HepG2 (cell line): ENCODE results near the gene CDV3. TPM values are rescaled to one million over a fixed set of nuclear protein-coding genes. Genes with fewer than 3 reads are reported as not detected.

ENCODE experiments used
- ATAC-seq: fragments of 200-7000 bp; cut with Tn5 transposase; 3 replicates; pipeline ENCODE4 v1.9.1; 2020; ENCODE audit warnings: mild to moderate bottlenecking, moderate library complexity
- BruUV-seq: library from RNA; stranded (reverse); fragments of 400-500 nt; replicated peaks from 2 replicates; lab custom pipeline; 2021; lab: Mats Ljungman, UMichigan
- CTCF ChIA-PET: fragments of 300-600 bp; formaldehyde crosslinking; extraction: SDS; loops from one replicate; lab custom pipeline; 2021; ENCODE audit warnings: low total read pairs, inconsistent platforms, low intra/inter-chr PET ratio; lab: Yijun Ruan, JAX
- POLR2A ChIA-PET: fragments of 350-600 bp; sonication (Branson Sonifier 250); formaldehyde crosslinking; loops from one replicate; lab custom pipeline; 2020; ENCODE audit warnings: antibody characterized with exemption, inconsistent platforms; lab: Yijun Ruan, JAX
- DNase-seq: peaks from one replicate; pipeline ENCODE4 v3.0.0-alpha.2; 2015; ENCODE audit warnings: low spot score
- FAIRE-seq: peaks from 3 replicates; lab custom pipeline; 2011; peaks lifted over from hg19 to GRCh38; lab: Jason Lieb, UNC
- H2AFZ ChIP-seq: one replicate; pipeline ENCODE4 v1.6.1; 2011; ENCODE audit warnings: low read length, inconsistent platforms
- H3K27ac ChIP-seq: fragments of 300-600 bp; 3 replicates; pipeline ENCODE4 v1.8.0; 2011; ENCODE audit warnings: mixed run types, mild to moderate bottlenecking, mixed read lengths, low read length, inconsistent platforms; ENCODE audit not compliant: insufficient read depth; ENCODE audit errors: extremely low read length
- H3K27me3 ChIP-seq, 2 experiments: fragments of 200-600 bp in 1 of 2; 2 replicates in 1 of 2; 3 replicates in 1 of 2; pipeline versions ENCODE4 v1.6.0 to v1.8.0; 2011; ENCODE audit warnings: low read length in 2 of 2, mild to moderate bottlenecking in 2 of 2, moderate library complexity in 2 of 2, inconsistent platforms in 1 of 2; ENCODE audit not compliant: insufficient read depth in 2 of 2, control insufficient read depth in 1 of 2
- H3K36me3 ChIP-seq, 2 experiments: fragments of 200-600 bp in 1 of 2; replicated peaks in 1 of 2; 2 replicates in 1 of 2; 3 replicates in 1 of 2; pipeline versions ENCODE4 v1.5.1 to v1.8.0; 2011; ENCODE audit warnings: low read length in 2 of 2, inconsistent platforms in 1 of 2; ENCODE audit not compliant: insufficient read depth in 2 of 2, control insufficient read depth in 1 of 2
- H3K4me1 ChIP-seq: 2 replicates; pipeline ENCODE4 v1.5.1; 2012; ENCODE audit warnings: low read length, inconsistent platforms; ENCODE audit not compliant: insufficient read depth
- H3K4me2 ChIP-seq: 2 replicates; pipeline ENCODE4 v1.6.0; 2011; ENCODE audit warnings: low read depth, low read length, inconsistent platforms
- H3K4me3 ChIP-seq, 3 experiments: fragments of 200-600 bp in 1 of 3; sonication (generic), shearing (Covaris generic) in 1 of 3; replicated peaks in 1 of 3; 2 replicates each; pipeline ENCODE4 v1.5.1; 2011 to 2016; ENCODE audit warnings: low read length in 3 of 3, inconsistent platforms in 2 of 3, low read depth in 2 of 3, mild to moderate bottlenecking in 2 of 3, control low read depth in 1 of 3, mixed read lengths in 1 of 3; ENCODE audit not compliant: insufficient read depth in 1 of 3
- H3K79me2 ChIP-seq: one replicate; pipeline ENCODE4 v1.6.1; 2011; ENCODE audit warnings: low read length, inconsistent platforms; ENCODE audit not compliant: insufficient read depth
- H3K9ac ChIP-seq: 2 replicates; pipeline ENCODE4 v1.6.0; 2011; ENCODE audit warnings: mild to moderate bottlenecking, low read depth, low read length, inconsistent platforms; ENCODE audit not compliant: insufficient read depth
- H3K9me3 ChIP-seq: 2 replicates; pipeline ENCODE4 v1.5.1; 2012; ENCODE audit warnings: mild to moderate bottlenecking, low read length
- H4K20me1 ChIP-seq: 2 replicates; pipeline ENCODE4 v1.6.0; 2011; ENCODE audit warnings: inconsistent platforms, mild to moderate bottlenecking, low read length, moderate library complexity; ENCODE audit not compliant: insufficient read depth
- AGO1 ChIP-seq: fragments of 200-400 bp; formaldehyde crosslinking; IDR thresholded peaks from 2 replicates; pipeline ENCODE4 v1.6.1; 2017; ENCODE audit warnings: mild to moderate bottlenecking, low read depth, low read length, moderate library complexity; ENCODE audit not compliant: poor library complexity, severe bottlenecking
- ATRX ChIP-seq: sonication (generic); formaldehyde crosslinking; IDR thresholded peaks from 2 replicates; pipeline ENCODE4 v1.4.0; 2020; ENCODE audit warnings: missing genetic modification reagents, borderline replicate concordance
- HBP1 ChIP-seq: IDR thresholded peaks from 2 replicates; pipeline ENCODE4 v1.6.1; 2016; ENCODE audit warnings: low read depth, control low read depth
- HOXA9 ChIP-seq: sonication (generic); formaldehyde crosslinking; IDR thresholded peaks from 2 replicates; pipeline ENCODE4 v1.8.1; 2022; ENCODE audit warnings: missing genetic modification reagents, mild to moderate bottlenecking, moderate library complexity, borderline replicate concordance
- SMC3 ChIP-seq: IDR thresholded peaks from 2 replicates; pipeline ENCODE4 v1.6.1; 2011; ENCODE audit warnings: low read length, improper control_type of control experiment
- WIZ ChIP-seq: sonication (generic); formaldehyde crosslinking; IDR thresholded peaks from 2 replicates; pipeline ENCODE4 v1.5.1; 2020; ENCODE audit warnings: mild to moderate bottlenecking, missing genetic modification reagents
- ZIK1 ChIP-seq: sonication (generic); formaldehyde crosslinking; IDR thresholded peaks from 2 replicates; pipeline ENCODE4 v1.5.0; 2020; ENCODE audit warnings: mild to moderate bottlenecking, low read depth, missing genetic modification reagents, borderline replicate concordance
- ZNF121 ChIP-seq: sonication (generic); formaldehyde crosslinking; IDR thresholded peaks from 2 replicates; pipeline ENCODE4 v1.5.0; 2020; ENCODE audit warnings: mild to moderate bottlenecking, missing genetic modification reagents
- ZNF354B ChIP-seq: sonication (generic); formaldehyde crosslinking; IDR thresholded peaks from 2 replicates; pipeline ENCODE4 v1.8.0; 2022; ENCODE audit warnings: mild to moderate bottlenecking, missing genetic modification reagents
- ZNF362 ChIP-seq: sonication (generic); formaldehyde crosslinking; IDR thresholded peaks from 2 replicates; pipeline ENCODE4 v1.4.0; 2020; ENCODE audit warnings: missing genetic modification reagents, mild to moderate bottlenecking, borderline replicate concordance
- WGBS: methylation state at CpG from one replicate; pipeline ENCODE4 v1.1.6; 2017; ENCODE audit warnings: low lambda C conversion rate; 5-methylcytosine and 5-hydroxymethylcytosine counted together
- in situ Hi-C: cut with HindIII; loops from 2 replicates; pipeline ENCODE4 v1.10.0; 2017; ENCODE audit warnings: low pct_unique_long_range_greater_than_20kb; ENCODE audit not compliant: extremely low pct_ligation_motif_present
- intact Hi-C: fragments of 100-400 bp; cut with micrococcal nuclease; formaldehyde crosslinking; loops from one replicate; pipeline ENCODE4 v1.10.0; 2022; ENCODE audit not compliant: unreplicated experiment
- polyA plus RNA-seq, 8 experiments: library from polyadenylated mRNA; depleted of rRNA in 3 of 8; stranded (reverse) in 7 of 8; unstranded in 1 of 8; fragments of >200 nt; fragmentation: Illumina TruSeq in 4 of 8; extraction: Trizol in 4 of 8; gene quantifications; 2 replicates each; pipeline versions ENCODE4 v1.2.1 to v1.2.3, GENCODE V29; 2011 to 2016; ENCODE audit warnings: low read depth in 4 of 8, missing spikeins in 1 of 8, mixed read lengths in 1 of 8; ENCODE audit not compliant: insufficient read depth in 1 of 8
- total RNA-seq, 5 experiments: library from RNA; depleted of rRNA; stranded (reverse); fragments of >200 nt; fragmentation: Illumina TruSeq; extraction: Trizol; gene quantifications; 2 replicates each; pipeline ENCODE4 v1.2.3, GENCODE V29; 2016; ENCODE audit warnings: low read depth in 1 of 5

Gene CDV3
- total and polyA plus RNA-seq, 2 of the 13 experiments (the other 11 are each of a cell fraction or from before 2014, with no cell fraction given) = 46.6 to 145 TPM

- CTCF ChIA-PET = no interaction called here
- in situ Hi-C loops = no loop called here
- ATAC-seq = peak; percentile 33
Measured at GRCh38 chr3:133591271-133591742, 17.8 kb downstream of the CDV3 start.

GRCh38 chr3:133592843-133593242 is 19.4 kb downstream of the CDV3 start:
- Histone ChIP-seq H4K20me1 (0 out of 2 replicates have a peak, but pooled peaks cover 3% of the 10 kb centered on the region), H3K4me1 (no peaks in the 10 kb centered on the region), H3K27ac (no peak overlapping the region), H3K79me2 (no peaks in the 10 kb centered on the region), H3K4me3 (no peak overlapping the region), H3K36me3 (peaks cover 1 to 7% of the 10 kb centered on the region in 2 experiments; a peak in 4 of 5 replicates), H3K9ac (no peak overlapping the region), H3K27me3 (no peaks in the 10 kb centered on the region; a peak in 1 of 5 replicates), H3K9me3 (no peaks in the 10 kb centered on the region), H3K4me2 (no peak overlapping the region), H2AFZ (no peak overlapping the region)
- ChIA-PET POLR2A (no interaction called here), CTCF (no interaction called here)
- FAIRE-seq (no peak), ATAC-seq (no peak), DNase-seq (no peak)
- WGBS = 87% methylated on average over 5 of the region's 5 CpGs
- intact Hi-C loops (no loop called here), in situ Hi-C loops (no loop called here)
- BruUV-seq = no TSS peak
- TF ChIP-seq SMC3 (no peak), ATRX (no peak), ZNF362 (CRISPR knock-in tag) (no peak), AGO1 (no peak), WIZ (CRISPR knock-in tag) (no peak), HBP1 (no peak), ZIK1 (CRISPR knock-in tag) (no peak), ZNF354B (CRISPR knock-in tag) (no peak)

More at GRCh38 chr3:133591271-133591742, 17.8 kb downstream of the CDV3 start:
- Histone ChIP-seq H3K9me3 (no peaks in the 10 kb centered on the region), H3K79me2 (no peaks in the 10 kb centered on the region), H3K4me3 (no peak overlapping the region), H2AFZ (no peak overlapping the region), H3K4me1 (no peaks in the 10 kb centered on the region), H3K36me3 (peaks cover 5 to 23% of the 10 kb centered on the region in 2 experiments), H3K9ac (no peak overlapping the region), H4K20me1 (0 out of 2 replicates have a peak, but pooled peaks cover 3% of the 10 kb centered on the region), H3K27ac (no peak overlapping the region), H3K27me3 (no peaks in the 10 kb centered on the region; a peak in 1 of 5 replicates), H3K4me2 (no peak overlapping the region)
- no TSS peak for BruUV-seq
- TF ChIP-seq ZNF121 (CRISPR knock-in tag) (peak; percentile 82), HOXA9 (CRISPR knock-in tag) (no peak)
- DNase-seq (no peak), FAIRE-seq (no peak)
- 68% methylated on average over 3 of the region's 3 CpGs for WGBS
- intact Hi-C loops = no loop called here
- POLR2A ChIA-PET = interaction anchor here (0.6 to 1.3 kb wide), 2 partner anchors 15 to 544 kb away, joined by 3 read pairs; no protein-coding TSS in a partner anchor
